SK-N-SH (cell line): Measurements from ENCODE around the gene GBA3.

Experiments
- EP300 ChIP-seq, 2 experiments: IDR thresholded peaks; 2 replicates each; pipeline versions ENCODE4 v1.4.0 to v1.6.1; 2012; ENCODE audit warnings: borderline replicate concordance in 1 of 2, low read depth in 1 of 2, low read length in 1 of 2
- RCOR1 ChIP-seq: fragments of 150-350 bp; IDR thresholded peaks from 2 replicates; pipeline ENCODE4 v1.6.1; 2017; ENCODE audit warnings: antibody characterized with exemption, low read length
- SMC3 ChIP-seq: IDR thresholded peaks from 2 replicates; pipeline ENCODE4 v1.6.1; 2012; ENCODE audit warnings: low read depth, low read length, improper control_type of control experiment
- TAF1 ChIP-seq: IDR thresholded peaks from 2 replicates; pipeline ENCODE4 v1.6.1; 2012; ENCODE audit warnings: low read depth, mild to moderate bottlenecking, low read length, moderate library complexity, borderline replicate concordance
- TF ChIP-seq, protein P1 (sequence below): fragments of 200-600 bp; sonication (generic); IDR thresholded peaks from 2 replicates; pipeline ENCODE4 v1.6.1; 2017; ENCODE audit warnings: antibody characterized with exemption, mild to moderate bottlenecking, moderate library complexity
- TF ChIP-seq, protein P2 (sequence below): fragments of 150-350 bp; IDR thresholded peaks from 2 replicates; pipeline ENCODE4 v1.6.1; 2016; ENCODE audit warnings: mild to moderate bottlenecking, low read depth, low read length

GRCh38 chr4:22708961-22709360 is 16.2 kb downstream of the GBA3 start:
- TF ChIP-seq EP300 (IDR thresholded peaks at IDR 0.05; ENCODE audit: borderline replicate concordance in 1 of 2, low read depth in 1 of 2, low read length in 1 of 2): no peak
- no peak for TF ChIP-seq RCOR1
- TF ChIP-seq, protein P1, sequence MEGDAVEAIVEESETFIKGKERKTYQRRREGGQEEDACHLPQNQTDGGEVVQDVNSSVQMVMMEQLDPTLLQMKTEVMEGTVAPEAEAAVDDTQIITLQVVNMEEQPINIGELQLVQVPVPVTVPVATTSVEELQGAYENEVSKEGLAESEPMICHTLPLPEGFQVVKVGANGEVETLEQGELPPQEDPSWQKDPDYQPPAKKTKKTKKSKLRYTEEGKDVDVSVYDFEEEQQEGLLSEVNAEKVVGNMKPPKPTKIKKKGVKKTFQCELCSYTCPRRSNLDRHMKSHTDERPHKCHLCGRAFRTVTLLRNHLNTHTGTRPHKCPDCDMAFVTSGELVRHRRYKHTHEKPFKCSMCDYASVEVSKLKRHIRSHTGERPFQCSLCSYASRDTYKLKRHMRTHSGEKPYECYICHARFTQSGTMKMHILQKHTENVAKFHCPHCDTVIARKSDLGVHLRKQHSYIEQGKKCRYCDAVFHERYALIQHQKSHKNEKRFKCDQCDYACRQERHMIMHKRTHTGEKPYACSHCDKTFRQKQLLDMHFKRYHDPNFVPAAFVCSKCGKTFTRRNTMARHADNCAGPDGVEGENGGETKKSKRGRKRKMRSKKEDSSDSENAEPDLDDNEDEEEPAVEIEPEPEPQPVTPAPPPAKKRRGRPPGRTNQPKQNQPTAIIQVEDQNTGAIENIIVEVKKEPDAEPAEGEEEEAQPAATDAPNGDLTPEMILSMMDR: no peak
- TF ChIP-seq, protein P2, sequence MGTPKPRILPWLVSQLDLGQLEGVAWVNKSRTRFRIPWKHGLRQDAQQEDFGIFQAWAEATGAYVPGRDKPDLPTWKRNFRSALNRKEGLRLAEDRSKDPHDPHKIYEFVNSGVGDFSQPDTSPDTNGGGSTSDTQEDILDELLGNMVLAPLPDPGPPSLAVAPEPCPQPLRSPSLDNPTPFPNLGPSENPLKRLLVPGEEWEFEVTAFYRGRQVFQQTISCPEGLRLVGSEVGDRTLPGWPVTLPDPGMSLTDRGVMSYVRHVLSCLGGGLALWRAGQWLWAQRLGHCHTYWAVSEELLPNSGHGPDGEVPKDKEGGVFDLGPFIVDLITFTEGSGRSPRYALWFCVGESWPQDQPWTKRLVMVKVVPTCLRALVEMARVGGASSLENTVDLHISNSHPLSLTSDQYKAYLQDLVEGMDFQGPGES: no peak
- TF ChIP-seq TAF1: no peak
- no peak for TF ChIP-seq SMC3
